ENCODE data around the gene CRTAC1. TPM values are rescaled to one million over a fixed set of nuclear protein-coding genes. Genes with fewer than 3 reads are reported as not detected.

The CRTAC1 gene
- total RNA-seq, 1 donor from 2014 or later = 0.66 TPM

DNA sequence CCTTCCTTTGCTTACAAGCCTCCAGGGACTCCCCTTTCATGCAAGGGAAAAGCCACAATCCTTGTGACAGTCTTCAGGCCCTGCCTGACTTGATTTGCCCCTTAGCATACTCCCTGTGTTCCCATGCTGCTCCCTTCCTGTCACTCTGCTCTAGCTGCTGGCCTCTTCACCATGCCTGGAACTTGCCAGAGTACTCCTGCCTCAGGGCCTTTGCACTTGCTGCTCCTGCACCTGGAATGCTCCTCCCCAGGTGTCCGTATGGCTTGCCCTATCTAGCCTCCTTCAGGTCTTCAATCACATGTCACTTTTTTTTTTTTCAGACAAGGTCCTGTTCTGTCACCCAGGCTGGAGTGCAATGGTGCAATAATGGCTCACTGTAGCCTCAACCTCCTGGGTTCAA is 203.5 kb downstream of the CRTAC1 start:
- Histone ChIP-seq H2AFZ (ENCODE audit: low read depth, low read length) (no peak overlapping the region), H3K4me1 (ENCODE audit: insufficient read depth, low read length) (peaks cover 4% of the 10 kb centered on the region), H3K4me2 (ENCODE audit: low read length) (no peak overlapping the region), H3K36me3 (ENCODE audit: insufficient read depth, low read length) (no peaks in the 10 kb centered on the region), H3K79me2 (ENCODE audit: insufficient read depth, low read length) (no peaks in the 10 kb centered on the region), H4K20me1 (ENCODE audit: insufficient read depth, low read length) (no peaks in the 10 kb centered on the region), H3K9me3 (ENCODE audit: insufficient read depth, low read depth, low read length) (no peaks in the 10 kb centered on the region), H3K27me3 (ENCODE audit: insufficient read depth, low read length) (no peaks in the 10 kb centered on the region), H3K9ac (ENCODE audit: low read length) (no peak overlapping the region), H3K27ac (ENCODE audit: low read depth, low read length) (no peak overlapping the region), H3K4me3 (ENCODE audit: insufficient read depth, low read depth, low read length) (no peak overlapping the region)
- H3K36me3 Mint-ChIP-seq (ENCODE audit: low read depth, unreplicated experiment) = no peaks in the 10 kb centered on the region
- no peaks in the 10 kb centered on the region for H3K9me3 Mint-ChIP-seq (ENCODE audit: unreplicated experiment)
- H3K27ac Mint-ChIP-seq (ENCODE audit: unreplicated experiment) = no peak overlapping the region
- H3K4me3 Mint-ChIP-seq (ENCODE audit: unreplicated experiment) = no peak overlapping the region
- FAIRE-seq (no peak), DNase-seq (ENCODE audit: low read depth) (no peak)
- TF ChIP-seq CTCF (IDR thresholded peaks at IDR 0.05; ENCODE audit: insufficient read depth, low read depth, low read length) (no peak), EZH2 (IDR thresholded peaks at IDR 0.05; ENCODE audit: insufficient read depth, low read length) (no peak)
- H3K27me3 Mint-ChIP-seq (ENCODE audit: low read depth, unreplicated experiment) = peaks cover 47% of the 10 kb centered on the region
- peaks cover 10% of the 10 kb centered on the region for H3K4me1 Mint-ChIP-seq (ENCODE audit: low read depth, unreplicated experiment)

DNA sequence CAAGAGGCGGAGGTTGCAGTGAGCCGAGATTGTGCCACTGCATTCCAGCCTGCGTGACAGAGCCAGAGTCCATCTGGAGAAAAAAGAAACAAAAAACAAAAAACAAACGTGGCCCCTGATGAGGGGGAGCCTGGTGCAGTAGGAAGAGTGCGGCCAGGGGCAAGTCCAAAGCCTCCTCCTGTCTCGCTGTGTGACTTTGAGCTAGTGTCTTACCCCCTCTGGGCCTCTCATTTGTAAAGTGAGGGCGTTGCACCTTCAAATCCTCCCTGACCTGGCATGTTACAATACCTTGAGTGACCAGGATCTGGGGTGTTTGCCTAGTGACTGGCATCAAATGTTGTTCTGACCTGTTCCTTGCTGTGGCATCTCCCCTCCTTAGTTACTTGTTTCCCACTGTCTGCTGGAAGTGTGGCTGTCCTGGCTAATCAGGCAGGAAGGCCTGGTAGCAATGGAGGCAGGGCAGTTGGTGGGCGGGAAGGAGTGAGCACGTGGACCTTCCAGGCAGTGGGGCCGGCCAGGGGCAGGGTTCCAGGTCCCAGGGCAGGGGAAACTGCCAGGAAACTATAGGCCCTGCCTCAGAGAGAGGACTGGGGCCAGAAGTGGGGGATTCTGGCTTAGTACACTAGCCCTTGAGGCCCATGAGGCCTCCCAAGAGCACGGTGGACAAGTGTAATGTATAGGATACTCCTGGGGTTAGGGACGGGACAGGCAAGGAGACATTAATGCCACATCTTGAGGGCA is 205.2 kb downstream of the CRTAC1 start:
- Histone ChIP-seq H2AFZ (ENCODE audit: low read depth, low read length) (no peak overlapping the region), H3K9ac (ENCODE audit: low read length) (no peak overlapping the region), H4K20me1 (ENCODE audit: insufficient read depth, low read length) (no peaks in the 10 kb centered on the region), H3K4me3 (ENCODE audit: insufficient read depth, low read depth, low read length) (no peak overlapping the region), H3K4me2 (ENCODE audit: low read length) (no peak overlapping the region), H3K79me2 (ENCODE audit: insufficient read depth, low read length) (no peaks in the 10 kb centered on the region), H3K36me3 (ENCODE audit: insufficient read depth, low read length) (no peaks in the 10 kb centered on the region), H3K27ac (ENCODE audit: low read depth, low read length) (no peak overlapping the region), H3K27me3 (ENCODE audit: insufficient read depth, low read length) (no peaks in the 10 kb centered on the region), H3K9me3 (ENCODE audit: insufficient read depth, low read depth, low read length) (no peaks in the 10 kb centered on the region), H3K4me1 (ENCODE audit: insufficient read depth, low read length) (peaks cover 4% of the 10 kb centered on the region)
- H3K27me3 Mint-ChIP-seq (ENCODE audit: low read depth, unreplicated experiment) = peaks cover 40% of the 10 kb centered on the region
- no peaks in the 10 kb centered on the region for H3K9me3 Mint-ChIP-seq (ENCODE audit: unreplicated experiment)
- H3K36me3 Mint-ChIP-seq (ENCODE audit: low read depth, unreplicated experiment) = no peaks in the 10 kb centered on the region
- H3K4me3 Mint-ChIP-seq (ENCODE audit: unreplicated experiment) = no peak overlapping the region
- DNase-seq (ENCODE audit: low read depth) (no peak), FAIRE-seq (no peak)
- H3K27ac Mint-ChIP-seq (ENCODE audit: unreplicated experiment) = no peak overlapping the region
- TF ChIP-seq EZH2 (IDR thresholded peaks at IDR 0.05; ENCODE audit: insufficient read depth, low read length) = no peak
- TF ChIP-seq CTCF (IDR thresholded peaks at IDR 0.05; ENCODE audit: insufficient read depth, low read depth, low read length) = no peak
- H3K4me1 Mint-ChIP-seq (ENCODE audit: low read depth, unreplicated experiment) = peaks cover 10% of the 10 kb centered on the region

DNA sequence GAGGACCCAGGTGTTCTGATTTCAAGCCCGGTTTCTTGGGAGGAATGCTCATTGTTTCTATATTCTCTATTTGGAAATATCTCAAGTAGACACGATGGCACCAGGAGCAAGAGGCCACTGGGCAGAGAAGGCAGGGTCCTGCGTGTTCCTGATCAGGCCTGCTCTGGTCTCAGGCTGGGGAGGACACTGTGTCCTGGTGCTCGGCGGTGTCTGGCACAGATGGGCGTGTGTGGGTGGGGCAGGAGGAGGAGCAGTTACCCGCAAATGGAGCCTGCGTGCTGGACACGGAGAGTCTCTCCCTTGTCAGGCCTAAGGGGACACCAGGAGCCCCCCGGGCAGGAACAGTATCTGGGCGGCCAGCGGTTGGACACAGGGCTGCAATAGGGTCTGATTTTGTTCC is 206.7 kb downstream of the CRTAC1 start:
- Histone ChIP-seq H3K27ac (ENCODE audit: low read depth, low read length) (no peak overlapping the region), H3K4me3 (ENCODE audit: insufficient read depth, low read depth, low read length) (no peak overlapping the region), H2AFZ (ENCODE audit: low read depth, low read length) (no peak overlapping the region), H3K27me3 (ENCODE audit: insufficient read depth, low read length) (peaks cover 3% of the 10 kb centered on the region), H3K4me1 (ENCODE audit: insufficient read depth, low read length) (peaks cover 4% of the 10 kb centered on the region), H4K20me1 (ENCODE audit: insufficient read depth, low read length) (no peaks in the 10 kb centered on the region), H3K79me2 (ENCODE audit: insufficient read depth, low read length) (no peaks in the 10 kb centered on the region), H3K9me3 (ENCODE audit: insufficient read depth, low read depth, low read length) (no peaks in the 10 kb centered on the region), H3K36me3 (ENCODE audit: insufficient read depth, low read length) (no peaks in the 10 kb centered on the region), H3K9ac (ENCODE audit: low read length) (no peak overlapping the region), H3K4me2 (ENCODE audit: low read length) (no peak overlapping the region)
- no peak for TF ChIP-seq EZH2 (IDR thresholded peaks at IDR 0.05; ENCODE audit: insufficient read depth, low read length)
- TF ChIP-seq CTCF (IDR thresholded peaks at IDR 0.05; ENCODE audit: insufficient read depth, low read depth, low read length) = no peak
- Mint-ChIP-seq H3K9me3 (ENCODE audit: unreplicated experiment) (no peaks in the 10 kb centered on the region), H3K4me1 (ENCODE audit: low read depth, unreplicated experiment) (peaks cover 10% of the 10 kb centered on the region), H3K36me3 (ENCODE audit: low read depth, unreplicated experiment) (no peaks in the 10 kb centered on the region), H3K27ac (ENCODE audit: unreplicated experiment) (no peak overlapping the region), H3K27me3 (ENCODE audit: low read depth, unreplicated experiment) (peaks cover 35% of the 10 kb centered on the region), H3K4me3 (ENCODE audit: unreplicated experiment) (no peak overlapping the region)
- FAIRE-seq = no peak
- DNase-seq (ENCODE audit: low read depth) = no peak

Measured in astrocyte (in vitro differentiated cells and primary cell).